GM19467 (cell line): ENCODE data around the gene COA7.
"Not testable (repeated sequence)": the region's sequence is repeated elsewhere in the genome, so short reads cannot be mapped to it uniquely, and the experiment has no call there.

Source experiments
- ATAC-seq: cut with Tn5 transposase; IDR thresholded peaks from one replicate; pipeline ENCODE4 v1.9.1; 2021; ENCODE audit warnings: mild to moderate bottlenecking, moderate library complexity; ENCODE audit not compliant: unreplicated experiment

Gene COA7

DNA sequence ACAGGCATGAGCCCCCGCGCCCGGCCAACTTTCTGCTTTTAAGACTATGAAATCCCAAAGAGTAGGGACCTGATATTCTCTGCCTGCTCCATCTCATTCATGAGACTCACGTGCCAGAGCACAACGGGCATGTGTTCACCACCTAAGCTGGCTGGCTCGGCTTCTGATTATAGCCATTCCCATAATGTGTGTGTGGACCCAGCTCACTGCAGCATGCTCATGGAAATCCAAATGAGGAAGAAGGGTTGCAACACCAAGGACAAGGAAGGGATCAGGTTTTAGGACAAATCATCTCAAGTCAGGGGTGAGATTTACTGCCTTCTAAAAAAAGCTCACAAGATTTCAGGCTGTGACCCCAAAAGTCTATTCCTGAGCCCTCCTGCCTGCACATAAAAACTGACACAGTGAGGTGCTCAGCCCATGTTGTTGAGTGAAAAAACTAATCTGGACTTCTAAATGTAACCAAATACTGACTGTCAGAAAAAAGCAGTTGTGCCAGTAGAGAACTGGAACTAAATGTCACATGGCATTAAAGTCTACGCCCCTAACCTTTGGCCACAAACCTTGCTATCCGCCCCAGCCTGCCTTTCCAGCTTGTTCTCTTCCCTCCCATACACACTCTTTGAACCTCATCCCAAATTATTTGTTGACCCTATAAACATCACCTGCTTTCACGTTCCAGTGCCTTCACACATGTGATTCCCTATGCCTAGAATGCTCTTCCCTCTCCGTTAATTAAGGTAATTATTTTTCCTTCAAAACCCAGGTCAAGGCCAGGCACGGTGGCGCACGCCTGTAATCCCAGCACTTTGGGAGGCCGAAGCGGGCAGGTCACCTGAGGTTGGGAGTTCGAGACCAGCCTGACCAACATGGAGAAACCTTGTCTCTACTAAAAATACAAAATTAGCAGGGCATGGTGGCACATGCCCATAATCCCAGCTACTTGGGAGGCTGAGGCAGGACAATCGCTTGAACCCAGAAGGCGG, 9.1 kb upstream of the COA7 start:
- no peak for ATAC-seq

DNA sequence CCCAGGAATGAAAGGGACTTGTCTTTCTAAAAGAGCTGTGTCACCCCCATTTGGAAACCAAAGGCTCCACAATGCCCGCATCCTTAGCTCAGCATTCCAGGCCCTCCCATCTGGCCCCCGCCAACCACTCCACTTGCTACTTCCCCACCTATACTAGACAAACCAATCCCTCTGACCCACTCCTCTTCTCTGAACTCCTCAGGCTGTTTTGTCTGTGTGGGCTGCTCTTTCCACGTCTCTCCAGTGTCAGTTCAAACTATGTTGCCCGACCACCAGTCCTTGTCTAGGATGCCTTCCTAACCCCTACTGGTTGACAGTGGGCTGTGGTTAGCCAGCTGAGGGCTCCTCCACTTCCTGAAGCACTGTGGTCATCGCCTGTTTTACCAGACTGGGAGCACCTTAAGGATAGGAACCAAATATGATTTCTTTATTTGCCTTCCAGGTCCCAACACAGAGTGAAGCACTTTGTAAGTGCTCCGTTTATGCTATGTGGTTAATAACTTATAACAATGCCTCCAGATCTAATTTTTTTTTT, 8.1 kb upstream of the COA7 start:
- ATAC-seq = no peak

DNA sequence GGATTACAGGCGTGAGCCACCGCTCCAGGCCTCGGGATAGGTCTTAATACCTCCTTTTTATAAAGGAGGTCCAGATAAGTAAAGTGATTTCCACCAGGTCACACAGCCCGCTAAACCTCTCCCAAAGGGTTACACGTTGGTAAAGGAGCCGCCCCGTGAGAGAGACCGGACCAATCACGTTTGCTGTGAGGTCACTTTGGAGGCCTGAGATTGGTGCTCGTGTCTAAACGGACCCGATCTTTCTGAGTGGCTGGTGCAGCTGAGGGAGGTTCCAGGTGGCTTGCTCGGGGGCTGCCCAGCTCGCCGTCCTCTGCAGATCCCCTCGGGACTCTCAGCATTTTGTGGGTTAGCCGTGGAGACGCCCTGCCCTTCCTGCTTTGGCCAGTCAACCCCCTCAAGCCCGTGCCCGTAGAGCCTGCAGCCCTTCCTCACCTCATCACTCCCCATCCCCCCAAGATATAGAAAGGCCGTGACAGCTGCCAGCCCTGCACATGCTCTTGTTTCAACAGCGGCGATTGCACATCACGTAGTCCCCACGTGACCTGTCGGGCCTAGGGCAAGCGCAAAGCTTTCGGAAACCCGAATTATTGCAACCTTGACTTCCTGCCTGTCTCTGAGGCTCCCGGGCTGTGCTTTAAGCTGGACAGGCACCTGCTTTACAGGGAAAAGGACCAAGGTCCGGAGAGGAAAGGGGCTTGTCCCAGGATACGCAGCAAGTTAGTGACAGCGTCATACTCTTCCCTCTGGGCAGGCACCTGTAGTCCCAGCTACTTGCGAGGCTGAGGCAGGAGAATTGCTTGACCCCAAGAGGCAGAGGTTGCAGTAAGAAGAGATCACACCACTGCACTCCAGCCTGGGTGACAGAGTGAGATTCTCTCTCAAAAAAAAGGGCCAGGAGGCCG, 5.0 kb upstream of the COA7 start:
- ATAC-seq = peak; percentile 88

DNA sequence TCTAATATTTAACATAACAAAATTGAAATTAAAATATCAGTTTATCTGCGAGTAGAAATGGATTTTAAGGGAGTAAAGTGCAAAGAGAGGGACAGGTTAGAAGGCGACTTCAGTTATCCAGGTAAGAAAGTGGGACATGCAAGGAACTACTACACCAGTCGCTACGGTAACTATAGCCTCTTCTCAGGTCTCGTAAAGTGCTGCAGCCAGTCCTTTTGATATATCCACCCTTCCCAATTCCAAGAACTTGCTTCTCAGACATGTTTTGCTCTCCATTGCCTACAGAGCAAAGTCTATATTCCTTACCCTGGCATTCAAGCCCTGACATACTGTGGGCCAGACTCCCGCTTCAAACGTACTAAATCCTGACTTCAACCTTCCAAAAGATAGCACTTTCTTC, 2.5 kb downstream of the COA7 start:
- ATAC-seq = no peak

DNA sequence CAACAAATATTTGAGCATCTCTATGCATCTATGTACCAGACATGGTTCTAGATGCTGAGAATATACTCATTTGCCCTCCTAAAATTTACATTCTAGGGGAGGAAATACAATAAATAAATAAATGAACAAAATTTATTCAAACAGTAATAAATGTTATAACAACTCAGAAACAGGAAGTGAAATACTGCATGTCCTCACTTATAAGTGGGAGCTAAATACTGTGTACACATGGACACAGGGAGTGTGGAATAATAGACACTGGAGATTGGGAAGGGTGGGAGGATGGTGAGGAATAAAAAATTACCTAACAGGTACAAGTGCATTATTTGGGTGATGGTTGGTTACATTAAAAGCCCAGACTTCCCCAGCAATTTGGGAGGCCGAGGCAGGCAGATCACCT, 4.3 kb downstream of the COA7 start:
- no peak for ATAC-seq

DNA sequence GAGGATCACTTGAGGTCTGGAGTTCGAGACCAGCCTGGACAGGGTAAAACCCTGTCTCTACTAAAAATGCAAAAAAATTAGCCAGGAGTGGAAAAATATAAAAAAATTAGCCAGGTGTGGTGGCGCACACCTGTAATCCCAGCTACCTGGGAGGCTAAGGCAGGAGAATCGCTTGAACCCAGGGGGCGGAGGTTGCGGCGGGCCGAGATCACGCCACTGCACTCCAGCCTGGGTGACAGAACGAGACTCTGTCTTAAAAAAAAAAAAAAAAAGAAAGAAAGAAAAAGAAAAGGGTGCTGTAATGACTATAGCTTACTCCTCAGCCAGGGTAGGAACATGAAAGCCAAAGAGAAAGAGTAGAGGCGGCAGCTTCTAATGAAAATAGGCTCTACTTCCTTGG, 4.8 kb downstream of the COA7 start:
- not testable (repeated sequence) for ATAC-seq

DNA sequence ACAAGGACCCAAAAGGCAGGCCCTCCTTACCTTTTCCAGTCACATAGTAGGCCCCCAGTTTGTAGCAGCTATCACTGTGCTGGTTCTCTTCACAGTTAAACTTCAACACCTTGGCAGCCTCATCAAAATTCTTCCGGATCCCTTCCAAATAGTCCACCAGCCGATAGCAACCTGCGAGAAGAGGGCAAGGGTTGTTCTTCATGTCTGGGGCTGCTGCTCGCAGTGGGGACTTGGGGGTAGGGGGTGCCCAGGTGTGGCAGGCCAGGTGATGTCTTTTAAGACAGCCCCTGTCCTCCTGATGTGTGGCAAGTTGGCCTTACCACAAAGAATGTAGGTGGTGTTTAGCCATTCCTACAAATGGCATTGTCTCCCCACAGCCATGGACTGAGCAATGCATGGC, 5.5 kb downstream of the COA7 start:
- no peak for ATAC-seq

DNA sequence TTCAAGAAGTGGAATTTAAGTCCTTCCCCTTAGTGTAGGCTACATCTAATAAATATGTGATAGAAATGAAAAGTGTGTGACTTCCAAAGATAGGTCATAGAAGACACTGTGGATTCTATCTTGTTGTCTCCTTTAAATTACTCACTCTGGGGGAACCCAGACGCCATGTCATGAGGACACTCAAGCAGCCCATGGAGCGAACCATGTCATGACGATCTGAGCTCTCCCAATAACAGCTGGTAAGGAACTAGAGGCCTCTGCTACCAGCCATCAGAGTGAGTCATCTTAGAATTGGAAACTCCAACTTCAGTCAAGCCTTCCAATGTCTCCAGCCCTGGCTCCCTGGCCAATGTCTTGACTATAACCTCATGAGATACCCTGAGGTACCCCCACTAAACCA, 6.3 kb downstream of the COA7 start:
- ATAC-seq = no peak

DNA sequence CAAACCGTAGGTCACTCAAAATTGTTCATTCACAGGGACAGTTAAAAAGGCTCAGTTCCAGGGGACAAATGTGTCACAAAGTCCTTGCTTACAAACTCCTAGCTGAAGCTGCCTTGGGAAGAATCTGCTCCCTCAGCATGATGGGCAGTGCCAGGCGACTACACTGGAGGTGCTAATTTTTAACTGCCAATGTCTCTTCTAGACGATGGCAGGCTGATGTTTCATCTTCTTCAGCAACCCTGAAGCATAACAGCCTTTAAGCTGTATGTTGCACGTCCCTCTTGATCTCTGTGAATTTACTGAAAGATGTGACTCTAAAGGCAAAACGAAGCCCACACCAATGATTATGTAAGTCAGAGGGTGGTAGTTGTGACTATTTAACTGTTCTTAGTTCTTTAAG, 11.3 kb downstream of the COA7 start:
- ATAC-seq = no peak

DNA sequence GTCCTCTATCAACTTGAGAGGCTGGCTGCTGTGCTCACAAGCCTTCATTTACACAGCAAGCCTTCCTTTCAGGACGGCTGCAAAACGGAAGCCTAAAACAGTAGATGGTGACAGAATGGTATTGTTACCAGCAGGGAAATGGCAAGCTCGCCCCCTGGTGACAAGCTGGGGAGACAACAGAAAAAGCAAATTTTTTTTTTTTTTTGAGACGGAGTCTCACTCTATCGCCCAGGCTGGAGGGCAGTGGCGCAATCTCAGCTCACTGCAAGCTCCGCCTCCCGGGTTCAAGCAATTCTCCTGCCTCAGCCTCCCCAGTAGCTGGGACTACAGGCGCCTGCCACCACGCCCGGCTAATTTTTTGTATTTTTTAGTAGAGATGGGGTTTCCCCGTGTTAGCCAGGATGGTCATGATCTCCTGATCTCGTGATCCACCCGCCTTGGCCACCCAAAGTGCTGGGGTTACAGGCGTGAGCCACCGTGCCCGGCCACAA, 11.8 kb downstream of the COA7 start:
- ATAC-seq = not testable (repeated sequence)

DNA sequence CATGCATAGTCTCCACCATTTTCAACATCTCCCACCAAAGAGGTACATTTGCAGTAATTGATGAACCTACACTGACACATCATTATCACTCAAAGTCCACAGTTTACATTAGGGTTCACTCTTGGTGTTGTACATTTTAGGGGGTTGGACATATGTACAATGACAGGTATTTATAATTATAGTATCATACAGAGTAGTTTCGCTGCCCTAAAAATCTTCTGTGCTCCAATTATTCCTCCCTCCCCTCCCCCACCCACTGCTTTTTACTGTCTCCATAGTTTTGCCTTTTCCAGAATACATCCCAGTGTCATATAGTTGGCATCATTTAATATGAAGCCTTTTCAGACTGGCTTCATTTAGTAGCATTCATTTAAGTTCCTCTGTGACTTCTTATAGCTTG, 13.6 kb downstream of the COA7 start:
- no peak for ATAC-seq

DNA sequence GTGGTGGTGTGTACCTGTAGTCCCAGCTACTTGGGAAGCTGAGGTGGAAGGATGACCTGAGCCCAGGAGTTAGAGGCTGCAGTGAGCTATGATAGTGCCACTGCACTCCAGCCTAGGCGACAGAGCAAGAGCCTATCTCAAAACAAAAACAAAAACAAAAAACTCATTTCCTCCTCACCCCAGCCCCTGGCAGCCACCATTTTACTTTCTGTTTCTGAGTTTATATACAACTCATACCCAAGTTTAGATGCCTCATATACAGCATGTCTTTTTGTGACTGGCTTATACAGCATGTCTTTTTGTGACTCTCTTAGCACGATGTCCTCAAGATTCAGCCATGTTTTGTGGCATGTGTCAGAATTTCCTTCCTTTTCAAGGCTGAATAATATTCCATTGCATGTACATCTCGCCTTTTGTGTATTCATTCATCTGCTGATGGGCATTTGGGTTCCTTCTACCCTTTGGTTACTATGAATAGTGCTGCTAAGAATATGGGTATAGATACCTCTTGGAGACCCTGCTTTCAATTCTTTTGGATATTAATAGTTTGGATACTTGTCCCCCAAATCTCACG, 14.7 kb downstream of the COA7 start:
- ATAC-seq = no peak

DNA sequence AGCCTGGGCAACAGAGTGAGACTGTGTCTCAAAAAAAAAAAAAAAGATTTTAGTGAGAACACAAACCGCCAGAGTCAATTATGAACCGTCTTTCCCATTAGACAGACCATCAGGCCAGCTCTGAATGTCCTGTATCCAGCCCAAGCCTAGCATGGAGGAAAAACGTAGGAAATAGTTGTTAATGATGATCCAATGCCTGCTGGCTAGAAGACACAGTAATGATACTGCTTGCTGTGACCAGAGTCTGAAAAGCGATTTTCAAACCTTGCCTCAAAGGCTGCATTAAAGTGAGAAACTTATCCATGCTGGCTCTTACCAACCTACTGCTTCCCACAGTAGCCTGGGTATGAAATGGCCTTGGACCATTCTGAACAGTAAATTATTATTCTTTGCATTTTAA, 17.0 kb downstream of the COA7 start:
- ATAC-seq = no peak

DNA sequence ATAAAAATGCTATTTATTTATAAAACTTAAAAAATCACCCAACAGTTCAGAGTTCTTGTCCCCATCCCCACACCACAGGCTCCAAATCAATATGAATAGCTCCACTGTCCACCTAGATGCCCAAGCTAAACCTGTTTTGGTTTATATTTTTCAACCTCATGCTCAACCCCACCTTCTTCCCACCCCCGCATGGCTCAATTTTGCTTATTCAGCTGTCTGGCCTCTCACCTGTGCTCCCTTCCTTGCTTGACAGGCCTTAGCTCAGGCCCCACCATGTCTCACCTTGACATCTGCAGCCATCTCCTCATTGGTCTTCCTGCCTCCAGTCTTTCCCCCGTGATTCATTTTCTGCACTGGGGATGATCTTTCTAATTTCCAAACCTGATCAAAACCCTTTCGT, 17.8 kb downstream of the COA7 start:
- ATAC-seq = no peak

DNA sequence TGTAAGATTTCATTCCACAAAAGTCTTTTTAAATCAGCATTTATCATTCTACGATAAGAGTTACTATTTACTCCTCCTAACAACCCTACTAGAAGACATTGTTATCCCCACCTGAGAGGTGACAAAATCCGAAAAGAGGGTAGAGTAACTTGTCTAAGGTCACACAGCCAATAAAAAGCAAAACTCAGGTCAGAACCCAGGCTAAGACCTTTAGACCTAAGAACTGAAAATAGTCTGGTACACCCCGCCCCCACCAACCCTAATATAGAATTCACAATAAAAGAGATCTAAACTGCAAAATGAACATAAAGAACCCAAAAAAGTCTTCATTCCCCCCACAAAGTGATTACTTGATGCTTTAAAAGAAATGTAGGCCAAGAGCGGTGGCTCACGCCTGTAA, 18.6 kb downstream of the COA7 start:
- no peak for ATAC-seq

DNA sequence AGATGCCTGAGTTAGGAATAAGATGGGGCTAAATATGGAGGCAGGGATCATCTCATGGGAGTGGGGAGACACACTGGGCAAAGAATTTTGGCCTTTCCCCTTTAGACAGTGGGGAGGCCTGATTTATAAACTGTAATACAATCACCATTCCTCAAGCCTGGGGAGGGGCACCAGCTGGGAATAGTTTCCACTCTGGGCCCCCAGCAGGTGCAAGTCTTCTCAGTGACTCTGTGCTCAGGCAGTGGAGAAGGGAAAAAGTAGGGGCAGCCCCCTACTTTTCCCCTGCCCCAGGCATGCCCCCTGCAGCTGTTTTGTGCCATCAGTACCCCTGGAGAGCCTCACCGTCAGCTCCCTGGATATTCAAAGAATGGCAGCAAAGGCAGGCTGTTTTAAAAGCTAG, 19.1 kb downstream of the COA7 start:
- no peak for ATAC-seq

DNA sequence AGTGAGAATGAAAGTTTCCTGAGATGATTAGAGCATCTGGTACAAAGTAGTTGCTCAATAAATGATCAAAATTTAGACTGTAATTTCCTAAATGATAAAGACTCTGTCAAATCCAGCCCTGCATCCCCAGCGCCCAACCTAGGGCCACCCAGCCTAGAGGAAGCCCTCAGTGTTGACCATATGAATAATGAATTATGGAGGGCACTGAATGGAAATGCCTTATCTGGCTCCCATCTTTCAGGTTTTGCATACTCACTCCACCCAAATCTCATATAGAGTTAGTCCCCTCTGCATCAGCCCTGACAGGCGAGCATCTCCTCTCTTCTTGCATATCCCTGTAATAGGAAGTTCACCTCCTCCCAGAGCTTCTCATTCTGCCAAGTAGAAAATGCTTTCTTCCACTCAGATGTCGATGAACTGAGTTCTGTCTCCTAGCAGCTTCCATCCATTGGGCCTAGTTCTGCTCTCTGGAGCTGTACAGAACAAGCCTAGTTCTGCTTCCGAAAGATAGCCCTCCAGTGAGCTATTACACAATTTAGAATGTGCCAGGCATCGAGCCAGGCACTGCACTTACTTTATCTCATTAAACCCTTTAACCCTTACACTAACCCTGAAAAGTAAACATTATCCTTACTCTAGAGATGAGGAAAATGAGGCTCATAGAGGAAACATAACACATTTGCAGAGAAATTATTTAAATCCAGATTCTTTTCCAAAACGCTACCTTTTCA, 20.9 kb downstream of the COA7 start:
- ATAC-seq = no peak

DNA sequence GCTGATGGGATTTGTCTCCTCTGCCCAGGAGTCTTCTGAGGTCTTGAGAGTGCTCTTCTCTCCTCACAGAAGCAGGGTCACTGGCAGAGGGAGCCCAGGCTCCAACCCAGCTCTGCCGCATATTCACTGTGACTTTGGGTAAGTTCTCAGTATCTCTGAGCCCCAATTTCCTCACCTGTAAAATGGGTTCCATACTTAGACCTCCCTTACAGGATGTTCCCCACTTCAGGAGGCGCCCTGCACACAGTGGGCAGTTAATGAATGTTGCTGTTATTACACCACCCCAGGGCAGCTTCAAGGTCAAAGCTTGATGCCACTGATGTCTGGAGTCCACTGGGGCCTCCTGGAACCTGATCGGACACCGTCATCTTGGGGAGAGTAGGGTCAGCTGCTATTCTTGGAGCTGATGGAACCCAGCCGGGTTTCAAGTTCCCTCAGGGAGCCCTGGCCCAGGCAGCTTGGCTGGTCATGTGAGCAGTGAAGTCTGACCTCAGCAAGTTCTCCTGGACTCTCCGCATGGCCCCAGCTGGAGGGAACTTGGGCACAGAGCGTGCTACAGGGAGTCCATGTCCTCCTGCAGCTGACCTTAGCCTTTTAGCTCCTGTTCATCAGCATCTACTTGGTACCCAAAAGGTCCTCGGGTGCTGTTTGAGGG, 21.8 kb downstream of the COA7 start:
- ATAC-seq = no peak

DNA sequence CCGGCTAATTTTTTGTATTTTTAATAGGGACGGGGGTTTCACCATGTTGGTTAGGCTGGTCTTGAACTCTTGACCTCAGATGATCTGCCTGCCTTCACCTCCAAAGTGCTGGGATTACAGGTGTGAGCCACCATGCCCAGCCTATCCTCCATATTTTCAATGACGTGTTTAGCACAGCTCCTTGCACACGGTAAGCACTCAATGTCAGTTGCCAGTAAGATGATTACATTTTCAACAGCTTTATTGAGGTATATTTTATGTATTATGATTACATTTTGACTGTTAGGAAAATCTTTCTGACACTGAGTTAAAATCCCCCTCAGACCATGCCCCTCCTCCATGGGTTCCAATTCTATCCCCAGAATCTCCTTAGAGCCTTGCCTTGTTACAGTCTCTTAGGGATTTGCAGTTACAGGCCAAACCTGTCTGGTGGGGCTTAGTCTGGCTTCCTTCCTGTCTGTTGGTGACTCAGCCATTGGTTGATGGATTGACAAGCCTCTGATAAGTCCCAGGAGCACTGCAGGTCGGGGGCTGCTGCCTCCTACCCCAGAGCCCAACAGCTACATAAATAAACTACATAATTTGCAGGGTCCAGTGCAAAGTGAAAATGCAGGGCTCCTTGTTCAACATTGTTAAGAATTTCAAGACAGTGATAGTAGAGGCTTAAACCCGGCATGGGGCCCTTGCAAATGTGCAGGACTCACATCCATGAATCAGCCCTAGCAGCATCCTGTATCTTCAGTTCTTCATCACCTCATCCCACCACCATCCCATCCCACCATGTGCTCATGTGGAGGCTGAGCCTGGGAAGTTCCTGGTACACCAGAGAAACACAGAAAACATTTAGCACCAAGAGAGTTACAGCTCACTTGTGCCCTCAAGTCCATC, 23.4 kb downstream of the COA7 start:
- no peak for ATAC-seq
